Inferior parietal cortex (tissue), 1 donor: ENCODE measurements around the gene TNKS1BP1.

Source experiments
- DNase-seq: peaks from one replicate; pipeline ENCODE4 v3.0.0-alpha.2; 2016; ENCODE audit errors: extremely low spot score

The TNKS1BP1 gene

GRCh38 chr11:57260937-57261783, 63.6 kb downstream of the TNKS1BP1 start:
- DNase-seq = no peak

DNA sequence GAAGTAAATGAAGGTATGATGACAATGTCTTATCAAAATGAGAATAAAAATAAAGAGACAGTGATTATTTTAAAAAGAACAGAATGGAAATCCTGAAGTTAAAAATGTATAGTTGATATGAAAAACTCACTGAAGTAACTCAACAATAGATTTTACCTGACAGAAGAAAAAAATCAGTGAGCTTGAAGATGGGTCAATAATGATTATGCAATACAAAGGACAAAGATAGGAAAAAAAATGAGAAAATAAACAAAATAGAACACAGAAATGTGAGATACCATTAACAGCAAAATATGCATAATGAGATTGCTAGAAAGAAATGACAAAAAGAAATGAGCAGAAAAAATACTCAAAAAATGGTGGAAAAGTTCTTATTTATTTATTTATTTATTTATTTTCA, 68.6 kb downstream of the TNKS1BP1 start:
- DNase-seq = no peak

DNA sequence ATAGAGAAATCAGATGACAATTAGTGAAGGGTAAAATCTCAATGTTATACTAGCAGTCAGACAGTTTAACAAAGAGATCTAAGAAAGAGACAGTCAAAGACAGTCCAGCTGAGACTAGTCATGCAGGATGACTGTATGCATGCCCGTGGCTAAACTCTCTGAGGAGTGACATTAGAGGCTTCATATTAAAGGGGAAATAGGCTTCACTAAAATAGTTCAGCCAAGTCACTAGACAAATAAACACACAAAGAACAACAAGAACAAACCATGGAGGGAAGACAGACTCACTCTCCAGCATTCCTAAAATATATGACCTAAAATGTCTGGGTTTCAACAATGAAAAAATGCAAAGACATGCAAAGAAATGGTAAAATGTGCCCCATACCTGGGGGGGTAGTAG, 69.1 kb downstream of the TNKS1BP1 start:
- DNase-seq = no peak

DNA sequence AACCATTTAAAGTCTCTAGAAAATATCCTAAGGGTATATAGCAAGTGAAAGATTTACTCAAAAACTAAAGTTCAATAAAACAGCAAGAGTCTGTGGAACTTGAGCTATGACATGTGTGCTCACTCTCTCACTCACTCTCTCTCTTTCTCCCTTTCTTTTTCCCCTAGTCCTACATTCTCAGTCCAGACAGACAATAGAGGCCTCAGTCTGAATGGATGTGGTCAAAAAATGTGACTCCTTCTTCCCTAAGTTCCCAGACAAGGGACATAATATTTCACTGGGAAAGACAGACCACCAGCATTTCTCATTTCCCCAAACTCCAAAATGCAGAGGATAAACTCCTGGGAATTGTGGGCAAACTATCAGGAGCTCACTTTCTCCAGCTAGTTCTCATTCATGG, 70.1 kb downstream of the TNKS1BP1 start:
- no peak for DNase-seq

- no peak for DNase-seq
Measured at GRCh38 chr11:57251491-57252104, 73.2 kb downstream of the TNKS1BP1 start.

DNA sequence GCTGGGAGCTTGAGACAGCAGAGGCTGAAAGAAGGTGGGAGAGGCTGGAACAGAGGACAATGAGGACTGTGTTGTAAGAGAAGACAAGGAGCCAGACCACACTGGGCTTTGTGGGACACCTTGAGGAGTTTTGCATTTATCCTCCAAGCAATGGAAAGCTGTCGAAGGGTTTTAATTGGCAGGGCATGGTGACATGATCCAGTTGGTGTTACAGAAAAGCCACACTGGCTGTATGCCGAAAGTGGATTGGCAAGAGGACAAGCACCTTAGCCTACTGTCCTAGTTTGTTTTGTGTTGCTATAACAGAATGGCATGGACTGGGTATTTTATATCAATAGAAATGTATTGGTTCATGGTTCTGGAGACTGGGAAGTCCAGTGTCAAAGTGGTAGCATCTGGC, 73.7 kb downstream of the TNKS1BP1 start:
- DNase-seq = no peak
